ENCODE results near the gene TBCD. TPM values are rescaled to one million over a fixed set of nuclear protein-coding genes. Genes with fewer than 3 reads are reported as not detected.

The TBCD gene
- total RNA-seq, 1 donor, result 22.5 TPM

DNA sequence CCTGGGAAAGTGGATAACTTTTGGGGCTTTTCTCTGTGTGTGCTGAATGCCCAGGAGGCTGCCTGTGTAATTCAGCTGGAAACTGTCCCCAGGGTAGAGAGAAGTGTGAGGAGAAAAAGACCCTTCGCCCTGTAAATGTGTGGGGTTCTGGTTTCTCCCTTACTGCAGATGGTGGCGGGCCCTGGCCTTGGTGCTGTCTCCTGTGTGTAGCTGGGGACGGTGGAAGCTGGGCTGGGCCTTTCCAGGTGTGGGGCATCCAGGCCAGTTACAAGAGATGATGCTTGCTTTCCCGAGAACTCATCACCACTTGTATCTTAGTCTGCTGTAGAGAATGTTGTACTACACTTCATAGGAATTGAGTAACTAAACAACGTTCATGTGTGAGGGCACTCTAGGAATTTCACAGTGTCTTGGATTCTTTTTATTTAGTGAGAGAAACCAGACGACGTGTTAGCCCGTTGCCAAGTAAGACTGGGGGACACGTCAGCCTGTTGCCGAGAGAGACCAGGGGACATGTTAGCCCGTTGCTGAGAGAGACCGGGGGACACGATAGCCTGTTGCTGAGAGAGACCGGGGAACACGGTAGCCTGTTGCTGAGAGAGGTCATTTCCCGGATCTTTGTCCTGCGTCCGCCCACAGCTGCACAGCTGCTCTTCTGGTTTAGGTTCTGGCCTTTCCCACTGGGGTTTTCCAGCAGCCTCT lies 43.1 kb downstream of the TBCD start:
- peak; percentile 79 for DNase-seq (ENCODE audit: low read depth)
- TF ChIP-seq, protein P1, sequence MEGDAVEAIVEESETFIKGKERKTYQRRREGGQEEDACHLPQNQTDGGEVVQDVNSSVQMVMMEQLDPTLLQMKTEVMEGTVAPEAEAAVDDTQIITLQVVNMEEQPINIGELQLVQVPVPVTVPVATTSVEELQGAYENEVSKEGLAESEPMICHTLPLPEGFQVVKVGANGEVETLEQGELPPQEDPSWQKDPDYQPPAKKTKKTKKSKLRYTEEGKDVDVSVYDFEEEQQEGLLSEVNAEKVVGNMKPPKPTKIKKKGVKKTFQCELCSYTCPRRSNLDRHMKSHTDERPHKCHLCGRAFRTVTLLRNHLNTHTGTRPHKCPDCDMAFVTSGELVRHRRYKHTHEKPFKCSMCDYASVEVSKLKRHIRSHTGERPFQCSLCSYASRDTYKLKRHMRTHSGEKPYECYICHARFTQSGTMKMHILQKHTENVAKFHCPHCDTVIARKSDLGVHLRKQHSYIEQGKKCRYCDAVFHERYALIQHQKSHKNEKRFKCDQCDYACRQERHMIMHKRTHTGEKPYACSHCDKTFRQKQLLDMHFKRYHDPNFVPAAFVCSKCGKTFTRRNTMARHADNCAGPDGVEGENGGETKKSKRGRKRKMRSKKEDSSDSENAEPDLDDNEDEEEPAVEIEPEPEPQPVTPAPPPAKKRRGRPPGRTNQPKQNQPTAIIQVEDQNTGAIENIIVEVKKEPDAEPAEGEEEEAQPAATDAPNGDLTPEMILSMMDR (IDR thresholded peaks at IDR 0.05; ENCODE audit: insufficient read depth, low read depth, low read length), result no peak
- no peak overlapping the region for H3K4me3 ChIP-seq (ENCODE audit: low read depth, low read length)

DNA sequence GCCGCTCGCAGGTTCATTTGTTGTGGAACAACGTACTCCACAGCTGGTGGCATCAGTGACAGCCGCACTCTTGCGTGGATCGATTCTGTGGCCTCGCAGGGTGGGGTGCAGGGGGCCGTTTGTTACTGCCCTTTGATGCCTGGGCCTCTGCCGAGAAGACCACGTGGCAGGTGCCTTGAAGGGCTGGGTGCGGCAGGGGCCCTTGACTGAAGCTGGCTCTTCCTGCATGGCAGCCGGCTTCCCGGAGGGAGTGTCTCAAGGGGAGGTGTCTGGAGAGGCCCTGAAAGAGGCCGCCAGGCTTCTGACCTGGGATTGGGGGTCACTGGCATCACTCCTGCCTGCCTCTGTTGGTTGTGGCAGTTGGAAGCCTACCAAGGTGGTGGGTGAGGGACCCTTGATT lies 43.8 kb downstream of the TBCD start:
- no peak overlapping the region for H3K4me3 ChIP-seq (ENCODE audit: low read depth, low read length)
- TF ChIP-seq, protein P1 (IDR thresholded peaks at IDR 0.05; ENCODE audit: insufficient read depth, low read depth, low read length), result no peak
- no peak for DNase-seq (ENCODE audit: low read depth)

DNA sequence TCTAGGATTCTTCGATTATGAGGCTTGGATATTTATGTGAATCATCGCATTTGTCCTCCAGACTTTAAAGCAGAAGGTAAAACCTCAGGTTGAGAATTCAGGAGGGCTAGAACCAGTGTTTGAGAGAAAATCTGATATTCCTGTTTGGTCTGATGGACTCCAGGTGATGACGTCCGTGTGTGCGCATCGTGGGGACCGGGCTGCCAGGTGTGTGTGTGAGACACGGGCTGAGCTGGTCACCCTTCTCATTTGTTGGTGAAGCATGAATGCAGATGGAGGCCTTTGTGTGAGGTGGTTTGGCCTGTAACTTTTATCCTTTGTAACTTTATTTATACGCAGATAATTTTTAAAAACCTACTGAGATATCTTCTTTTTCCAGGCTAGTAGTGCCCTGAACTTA lies 45.2 kb downstream of the TBCD start:
- DNase-seq (ENCODE audit: low read depth), result no peak
- TF ChIP-seq, protein P1 (IDR thresholded peaks at IDR 0.05; ENCODE audit: insufficient read depth, low read depth, low read length), result no peak
- H3K4me3 ChIP-seq (ENCODE audit: low read depth, low read length), result no peak overlapping the region

DNA sequence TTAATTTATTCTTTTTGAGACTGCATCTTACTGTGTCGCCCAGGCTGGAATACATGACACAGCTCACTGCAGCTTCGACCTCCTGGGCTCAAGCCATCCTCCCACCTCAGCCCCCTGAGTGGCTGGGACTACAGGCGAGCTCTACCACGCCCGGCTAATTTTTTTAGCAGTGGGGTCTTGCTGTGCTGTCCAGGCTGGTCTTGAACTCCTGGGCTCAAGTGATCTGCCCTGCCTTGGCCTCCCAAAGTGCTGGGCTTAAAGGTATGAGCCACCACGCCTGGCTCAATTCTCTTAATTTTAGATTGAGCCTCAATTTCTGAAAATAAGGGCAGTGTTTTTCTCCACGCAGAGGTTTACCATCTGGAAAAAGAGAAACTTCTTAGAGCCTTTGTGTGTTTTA lies 46.9 kb downstream of the TBCD start:
- TF ChIP-seq, protein P1 (IDR thresholded peaks at IDR 0.05; ENCODE audit: insufficient read depth, low read depth, low read length), result no peak
- no peak overlapping the region for H3K4me3 ChIP-seq (ENCODE audit: low read depth, low read length)

DNA sequence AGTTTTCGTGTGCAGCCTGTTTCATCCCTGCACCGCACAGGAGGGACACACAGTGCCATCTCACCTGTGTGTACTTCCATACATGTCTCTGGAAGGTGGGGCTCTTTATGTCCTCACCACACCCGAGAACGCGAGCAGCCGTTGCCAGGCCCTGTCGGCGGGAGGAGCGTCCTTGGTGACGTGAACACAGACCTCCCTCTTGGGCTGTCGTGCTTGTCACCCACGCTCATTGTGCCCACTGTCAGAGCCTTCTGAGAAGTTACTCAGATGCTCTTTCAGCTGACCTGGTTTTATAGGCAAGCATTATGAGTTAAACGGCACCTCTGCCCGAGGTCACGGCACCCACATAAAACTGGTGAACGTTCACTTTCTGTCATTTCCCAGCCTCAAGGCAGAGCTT lies 47.7 kb downstream of the TBCD start:
- DNase-seq (ENCODE audit: low read depth), result no peak
- TF ChIP-seq, protein P1 (IDR thresholded peaks at IDR 0.05; ENCODE audit: insufficient read depth, low read depth, low read length), result no peak

More for the DNA sequence above, 46.9 kb downstream of the TBCD start:
- no peak for DNase-seq (ENCODE audit: low read depth)

DNA sequence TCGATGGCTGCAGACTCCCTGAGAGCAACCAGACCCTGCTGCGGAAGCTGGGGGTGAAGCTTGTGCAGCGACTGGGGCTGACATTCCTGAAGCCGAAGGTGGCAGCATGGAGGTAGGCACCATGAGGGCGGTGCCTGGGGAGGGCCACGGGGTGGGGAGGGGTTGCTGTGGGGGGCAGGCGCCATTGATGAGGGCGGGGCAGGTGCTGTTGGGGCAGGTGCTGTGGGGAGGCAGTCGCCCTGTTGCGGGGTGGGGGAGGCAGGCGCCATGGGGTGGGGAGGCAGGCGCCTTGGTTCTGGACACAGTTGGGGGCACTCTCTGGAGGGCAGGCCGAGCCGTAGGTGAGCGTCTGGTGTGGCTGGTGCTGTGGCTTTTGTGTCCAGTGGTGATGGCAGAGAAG lies 49.0 kb downstream of the TBCD start:
- DNase-seq (ENCODE audit: low read depth), result no peak
- TF ChIP-seq, protein P1 (IDR thresholded peaks at IDR 0.05; ENCODE audit: insufficient read depth, low read depth, low read length), result no peak
- no peak overlapping the region for H3K4me3 ChIP-seq (ENCODE audit: low read depth, low read length)

More for the DNA sequence above, 47.7 kb downstream of the TBCD start:
- no peak overlapping the region for H3K4me3 ChIP-seq (ENCODE audit: low read depth, low read length)
